WTC11 (cell line): ENCODE results near the gene ZNF146. TPM values are rescaled to one million over a fixed set of nuclear protein-coding genes. Genes with fewer than 3 reads are reported as not detected.
"Not testable (repeated sequence)": the region's sequence is repeated elsewhere in the genome, so short reads cannot be mapped to it uniquely, and the experiment has no call there.

Experiments
- ATAC-seq: fragments of 200-7000 bp; cut with Tn5 transposase; 2 replicates; pipeline ENCODE4 v1.10.0; 2021; ENCODE audit warnings: mild to moderate bottlenecking, moderate library complexity
- CTCF ChIA-PET: fragments of 300-600 bp; sonication (Branson Sonifier 250); formaldehyde crosslinking; loops from one replicate; lab custom pipeline; 2021; ENCODE audit warnings: antibody characterized with exemption; lab: Charles Lee
- POLR2A ChIA-PET: fragments of 350-600 bp; sonication (Branson Sonifier 250); formaldehyde crosslinking; loops from one replicate; lab custom pipeline; 2021; ENCODE audit warnings: antibody characterized with exemption; lab: Charles Lee
- DNase-seq: peaks from one replicate; pipeline ENCODE4 v3.0.0; 2021; ENCODE audit warnings: low spot score
- H3K27ac Mint-ChIP-seq: 2 replicates; pipeline ENCODE4 v1.8.0; 2021; ENCODE audit warnings: mixed read lengths
- H3K27me3 Mint-ChIP-seq: 2 replicates; pipeline ENCODE4 v1.8.0; 2021; ENCODE audit warnings: low read depth, mild to moderate bottlenecking, moderate library complexity, mixed read lengths
- H3K36me3 Mint-ChIP-seq: 2 replicates; pipeline ENCODE4 v1.8.0; 2021; ENCODE audit warnings: mixed read lengths
- H3K4me1 Mint-ChIP-seq: 2 replicates; pipeline ENCODE4 v1.8.0; 2022; ENCODE audit warnings: mixed read lengths
- H3K4me3 Mint-ChIP-seq: 2 replicates; pipeline ENCODE4 v1.8.0; 2021; ENCODE audit warnings: mild to moderate bottlenecking, moderate library complexity, mixed read lengths
- H3K9me3 Mint-ChIP-seq: 2 replicates; pipeline ENCODE4 v1.8.0; 2021; ENCODE audit warnings: mixed read lengths
- ETV6 ChIP-seq: sonication (generic); formaldehyde crosslinking; IDR thresholded peaks from 2 replicates; pipeline ENCODE4 v1.8.1; 2022; ENCODE audit warnings: mild to moderate bottlenecking, missing genetic modification reagents
- GTF2I ChIP-seq: fragments of 250-450 bp; sonication (Bioruptor Pico); conservative IDR thresholded peaks from 2 replicates; pipeline ENCODE4 v1.4.0; 2021; ENCODE audit warnings: mild to moderate bottlenecking
- TCF7 ChIP-seq: sonication (generic); formaldehyde crosslinking; IDR thresholded peaks from 2 replicates; pipeline ENCODE4 v1.8.0; 2022; ENCODE audit warnings: mild to moderate bottlenecking, low read depth, missing genetic modification reagents, moderate library complexity
- total RNA-seq: library from RNA; stranded (reverse); gene quantifications from 3 replicates; pipeline ENCODE4 v1.2.3, GENCODE V29; 2021
- TF ChIP-seq, protein P1 (sequence below): fragments of 250-450 bp; sonication (Bioruptor Pico); IDR thresholded peaks from 2 replicates; pipeline ENCODE4 v1.8.0; 2021; ENCODE audit warnings: mild to moderate bottlenecking
- TF ChIP-seq, protein P2 (sequence below): sonication (generic); formaldehyde crosslinking; IDR thresholded peaks from 2 replicates; pipeline ENCODE4 v1.8.0; 2023; ENCODE audit warnings: missing genetic modification reagents
- TF ChIP-seq, protein P3 (sequence below): fragments of 250-450 bp; sonication (Bioruptor Pico); IDR thresholded peaks from 2 replicates; pipeline ENCODE4 v1.9.0; 2021; ENCODE audit warnings: mild to moderate bottlenecking, borderline replicate concordance

ZNF146 gene
- total RNA-seq, 1 experiment from 2014 or later = 128 TPM

DNA sequence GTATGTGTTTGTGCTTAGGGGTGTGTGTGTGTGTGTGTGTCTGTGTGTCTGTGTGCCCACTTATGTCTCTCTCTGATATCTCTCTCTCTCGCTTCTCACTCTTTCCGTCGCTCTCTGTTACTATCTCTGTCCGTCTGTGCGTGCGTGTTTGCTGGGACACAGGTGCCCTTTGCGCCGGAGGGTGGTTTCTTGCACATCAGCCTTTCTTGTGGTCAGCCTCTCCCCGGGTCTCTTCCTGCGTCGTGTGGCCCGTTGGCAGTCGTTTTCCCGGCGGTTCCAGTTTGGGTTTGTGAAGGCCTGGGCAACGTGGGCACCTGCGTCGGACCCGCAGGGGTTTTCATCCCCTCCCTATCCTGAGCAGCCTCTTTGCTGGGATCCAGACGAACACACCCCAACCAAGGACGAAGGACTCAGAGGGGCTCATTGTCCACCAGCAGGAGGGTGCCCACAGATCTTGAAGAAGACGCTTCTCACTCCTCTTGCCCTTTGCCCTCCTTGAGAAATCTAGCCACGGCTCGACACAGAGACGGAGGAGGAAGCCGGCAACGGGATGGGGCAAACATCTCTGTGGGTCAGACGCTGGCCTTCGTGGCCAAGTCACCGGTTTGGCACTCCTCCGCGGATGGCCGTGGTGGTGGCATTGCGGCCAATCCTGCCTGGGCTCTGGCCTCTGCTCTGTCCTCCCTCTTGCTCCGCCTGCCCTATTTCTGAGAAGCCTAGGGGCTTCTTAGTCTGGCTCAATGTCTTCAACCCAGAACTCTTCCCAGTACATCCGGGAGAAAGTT, 52.3 kb downstream of the ZNF146 start (continued):
- TF ChIP-seq, protein P1, sequence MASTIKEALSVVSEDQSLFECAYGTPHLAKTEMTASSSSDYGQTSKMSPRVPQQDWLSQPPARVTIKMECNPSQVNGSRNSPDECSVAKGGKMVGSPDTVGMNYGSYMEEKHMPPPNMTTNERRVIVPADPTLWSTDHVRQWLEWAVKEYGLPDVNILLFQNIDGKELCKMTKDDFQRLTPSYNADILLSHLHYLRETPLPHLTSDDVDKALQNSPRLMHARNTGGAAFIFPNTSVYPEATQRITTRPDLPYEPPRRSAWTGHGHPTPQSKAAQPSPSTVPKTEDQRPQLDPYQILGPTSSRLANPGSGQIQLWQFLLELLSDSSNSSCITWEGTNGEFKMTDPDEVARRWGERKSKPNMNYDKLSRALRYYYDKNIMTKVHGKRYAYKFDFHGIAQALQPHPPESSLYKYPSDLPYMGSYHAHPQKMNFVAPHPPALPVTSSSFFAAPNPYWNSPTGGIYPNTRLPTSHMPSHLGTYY (CRISPR knock-in tag) = no peak
- TF ChIP-seq TCF7 (CRISPR knock-in tag) (no peak), GTF2I (CRISPR knock-in tag) (no peak), ETV6 (no peak)
- TF ChIP-seq, protein P2, sequence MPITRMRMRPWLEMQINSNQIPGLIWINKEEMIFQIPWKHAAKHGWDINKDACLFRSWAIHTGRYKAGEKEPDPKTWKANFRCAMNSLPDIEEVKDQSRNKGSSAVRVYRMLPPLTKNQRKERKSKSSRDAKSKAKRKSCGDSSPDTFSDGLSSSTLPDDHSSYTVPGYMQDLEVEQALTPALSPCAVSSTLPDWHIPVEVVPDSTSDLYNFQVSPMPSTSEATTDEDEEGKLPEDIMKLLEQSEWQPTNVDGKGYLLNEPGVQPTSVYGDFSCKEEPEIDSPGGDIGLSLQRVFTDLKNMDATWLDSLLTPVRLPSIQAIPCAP (CRISPR knock-in tag) = no peak
- TF ChIP-seq, protein P3, sequence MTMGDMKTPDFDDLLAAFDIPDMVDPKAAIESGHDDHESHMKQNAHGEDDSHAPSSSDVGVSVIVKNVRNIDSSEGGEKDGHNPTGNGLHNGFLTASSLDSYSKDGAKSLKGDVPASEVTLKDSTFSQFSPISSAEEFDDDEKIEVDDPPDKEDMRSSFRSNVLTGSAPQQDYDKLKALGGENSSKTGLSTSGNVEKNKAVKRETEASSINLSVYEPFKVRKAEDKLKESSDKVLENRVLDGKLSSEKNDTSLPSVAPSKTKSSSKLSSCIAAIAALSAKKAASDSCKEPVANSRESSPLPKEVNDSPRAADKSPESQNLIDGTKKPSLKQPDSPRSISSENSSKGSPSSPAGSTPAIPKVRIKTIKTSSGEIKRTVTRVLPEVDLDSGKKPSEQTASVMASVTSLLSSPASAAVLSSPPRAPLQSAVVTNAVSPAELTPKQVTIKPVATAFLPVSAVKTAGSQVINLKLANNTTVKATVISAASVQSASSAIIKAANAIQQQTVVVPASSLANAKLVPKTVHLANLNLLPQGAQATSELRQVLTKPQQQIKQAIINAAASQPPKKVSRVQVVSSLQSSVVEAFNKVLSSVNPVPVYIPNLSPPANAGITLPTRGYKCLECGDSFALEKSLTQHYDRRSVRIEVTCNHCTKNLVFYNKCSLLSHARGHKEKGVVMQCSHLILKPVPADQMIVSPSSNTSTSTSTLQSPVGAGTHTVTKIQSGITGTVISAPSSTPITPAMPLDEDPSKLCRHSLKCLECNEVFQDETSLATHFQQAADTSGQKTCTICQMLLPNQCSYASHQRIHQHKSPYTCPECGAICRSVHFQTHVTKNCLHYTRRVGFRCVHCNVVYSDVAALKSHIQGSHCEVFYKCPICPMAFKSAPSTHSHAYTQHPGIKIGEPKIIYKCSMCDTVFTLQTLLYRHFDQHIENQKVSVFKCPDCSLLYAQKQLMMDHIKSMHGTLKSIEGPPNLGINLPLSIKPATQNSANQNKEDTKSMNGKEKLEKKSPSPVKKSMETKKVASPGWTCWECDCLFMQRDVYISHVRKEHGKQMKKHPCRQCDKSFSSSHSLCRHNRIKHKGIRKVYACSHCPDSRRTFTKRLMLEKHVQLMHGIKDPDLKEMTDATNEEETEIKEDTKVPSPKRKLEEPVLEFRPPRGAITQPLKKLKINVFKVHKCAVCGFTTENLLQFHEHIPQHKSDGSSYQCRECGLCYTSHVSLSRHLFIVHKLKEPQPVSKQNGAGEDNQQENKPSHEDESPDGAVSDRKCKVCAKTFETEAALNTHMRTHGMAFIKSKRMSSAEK (CRISPR knock-in tag) = no peak

DNA sequence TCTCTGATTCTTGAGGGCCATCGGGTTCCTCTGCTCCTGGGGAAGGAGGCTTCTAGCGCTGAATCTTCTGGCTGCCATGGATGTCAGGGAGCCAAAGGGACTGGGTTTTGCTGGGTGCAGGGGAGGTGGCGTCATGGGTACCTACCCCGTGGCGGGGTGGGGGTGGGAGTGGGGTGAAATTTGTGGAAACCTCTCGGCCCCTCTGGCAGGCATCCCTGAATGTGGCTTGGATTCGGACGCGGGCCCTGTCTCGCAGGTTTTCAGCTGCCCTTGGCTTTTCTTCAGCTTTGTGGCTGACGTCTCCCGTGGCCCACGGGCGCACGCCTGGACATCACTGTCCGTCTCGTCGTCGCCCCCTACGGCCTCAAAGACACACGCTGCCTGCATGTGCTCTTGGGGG, 53.2 kb downstream of the ZNF146 start:
- CTCF ChIA-PET = interaction anchor here (0.6 kb wide), 1 partner anchor 51 kb away, joined by 4 read pairs; no protein-coding TSS in a partner anchor
- not testable (repeated sequence) for H3K4me1 Mint-ChIP-seq, H3K27me3 Mint-ChIP-seq

DNA sequence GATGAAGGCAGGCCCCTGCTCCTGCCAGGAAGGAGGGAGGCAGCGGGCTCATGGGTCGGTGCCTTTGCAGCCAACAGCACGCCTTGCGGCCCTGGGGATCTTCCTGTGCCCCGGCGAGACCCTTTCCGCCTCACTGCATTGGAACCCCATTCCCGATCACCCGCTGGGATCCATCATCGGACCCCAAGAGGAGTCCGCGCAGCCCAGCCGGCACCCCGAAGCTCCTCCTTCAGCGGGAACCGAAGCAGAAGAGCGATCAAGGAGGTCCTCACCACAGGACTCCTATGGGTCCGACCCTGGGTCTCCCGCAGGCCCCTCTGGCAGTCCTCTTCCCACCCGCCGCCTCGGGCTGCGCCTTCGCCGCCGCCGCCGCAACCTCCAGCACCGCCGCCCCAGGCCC, 53.7 kb downstream of the ZNF146 start:
- H3K4me3 Mint-ChIP-seq, CTCF ChIA-PET, ATAC-seq, POLR2A ChIA-PET, DNase-seq, H3K27ac Mint-ChIP-seq, H3K4me1 Mint-ChIP-seq, H3K27me3 Mint-ChIP-seq: not testable (repeated sequence)
- peaks cover 18% of the 10 kb centered on the region for H3K36me3 Mint-ChIP-seq
- H3K9me3 Mint-ChIP-seq = peaks cover 23% of the 10 kb centered on the region

More for the DNA sequence above, 53.2 kb downstream of the ZNF146 start:
- H3K4me3 Mint-ChIP-seq, POLR2A ChIA-PET, ATAC-seq, DNase-seq, H3K27ac Mint-ChIP-seq: not testable (repeated sequence)
- H3K9me3 Mint-ChIP-seq = peaks cover 28% of the 10 kb centered on the region
- H3K36me3 Mint-ChIP-seq = peaks cover 22% of the 10 kb centered on the region

DNA sequence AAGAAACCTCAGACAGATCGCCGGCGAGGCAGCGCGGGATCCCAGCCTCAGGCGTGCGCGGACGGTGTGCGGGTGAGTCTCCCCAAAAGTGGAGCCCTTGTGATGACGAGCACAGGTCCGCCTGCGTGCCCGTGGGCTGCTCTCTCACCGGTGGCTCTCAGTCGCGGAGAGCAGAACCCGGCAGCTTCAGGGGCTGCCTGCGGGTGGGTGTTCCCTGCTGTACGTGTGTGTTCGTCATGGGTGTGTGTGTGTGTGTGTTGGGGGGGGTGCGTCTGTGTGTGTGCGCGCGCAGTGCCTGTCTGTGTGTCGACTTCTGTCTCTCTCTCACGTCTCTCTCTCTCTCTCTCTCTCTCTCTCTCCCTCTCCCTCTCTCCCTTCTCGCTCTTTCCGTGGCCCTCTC, 54.4 kb downstream of the ZNF146 start:
- H3K27me3 Mint-ChIP-seq, ATAC-seq, H3K4me3 Mint-ChIP-seq, POLR2A ChIA-PET, CTCF ChIA-PET, DNase-seq, H3K4me1 Mint-ChIP-seq, H3K27ac Mint-ChIP-seq: not testable (repeated sequence)
- Mint-ChIP-seq H3K9me3 (peaks cover 15% of the 10 kb centered on the region), H3K36me3 (peaks cover 12% of the 10 kb centered on the region)

Other genes starting within 250 kb of the ZNF146 start
- 19.5 to 20.8 TPM (median 20.4 TPM) in 3 replicates for gene SDHAF1, start 219.9 kb upstream of the ZNF146 start, total RNA-seq
- gene SYNE4, start 206.3 kb upstream of the ZNF146 start, total RNA-seq = 17.6 to 28.5 TPM (median 27.9 TPM) in 3 replicates
- gene ALKBH6, start 200.9 kb upstream of the ZNF146 start, total RNA-seq = 28.1 to 35.1 TPM (median 31.9 TPM) in 3 replicates
- gene CLIP3, start 182.2 kb upstream of the ZNF146 start, total RNA-seq = 16.2 to 19.4 TPM (median 17.9 TPM) in 3 replicates
- gene THAP8, start 160.8 kb upstream of the ZNF146 start, total RNA-seq = 6.6 to 10.7 TPM (median 6.9 TPM) in 3 replicates
- gene WDR62, start 160.2 kb upstream of the ZNF146 start, total RNA-seq = 30.9 to 40.0 TPM (median 30.9 TPM) in 3 replicates
- not detected in 3 replicates for gene OVOL3, start 104.0 kb upstream of the ZNF146 start, total RNA-seq
- gene POLR2I, start 100.2 kb upstream of the ZNF146 start, total RNA-seq = 161 to 177 TPM (median 165 TPM) in 3 replicates
- 170 to 187 TPM (median 182 TPM) in 3 replicates for gene TBCB, start 99.6 kb upstream of the ZNF146 start, total RNA-seq
- 332 to 358 TPM (median 344 TPM) in 3 replicates for gene CAPNS1, start 75.0 kb upstream of the ZNF146 start, total RNA-seq
- gene COX7A1, start 62.7 kb upstream of the ZNF146 start, total RNA-seq = 0.64 to 1.0 TPM (median 0.70 TPM) in 3 replicates
- gene ZNF565, start 441 bp upstream of the ZNF146 start, total RNA-seq = 2.5 to 3.0 TPM (median 2.8 TPM) in 3 replicates
- gene ZFP14, start 164.1 kb downstream of the ZNF146 start, total RNA-seq = 7.9 to 9.6 TPM (median 8.5 TPM) in 3 replicates
- 11.6 to 13.1 TPM (median 12.1 TPM) in 3 replicates for gene ZFP82, start 203.5 kb downstream of the ZNF146 start, total RNA-seq